Measurements from ENCODE around the gene VPS54. TPM values are rescaled to one million over a fixed set of nuclear protein-coding genes. Genes with fewer than 3 reads are reported as not detected.

The VPS54 gene
- total RNA-seq, 4 donors from 2014 or later = 19.8 to 24.0 (median 22.2) TPM

DNA sequence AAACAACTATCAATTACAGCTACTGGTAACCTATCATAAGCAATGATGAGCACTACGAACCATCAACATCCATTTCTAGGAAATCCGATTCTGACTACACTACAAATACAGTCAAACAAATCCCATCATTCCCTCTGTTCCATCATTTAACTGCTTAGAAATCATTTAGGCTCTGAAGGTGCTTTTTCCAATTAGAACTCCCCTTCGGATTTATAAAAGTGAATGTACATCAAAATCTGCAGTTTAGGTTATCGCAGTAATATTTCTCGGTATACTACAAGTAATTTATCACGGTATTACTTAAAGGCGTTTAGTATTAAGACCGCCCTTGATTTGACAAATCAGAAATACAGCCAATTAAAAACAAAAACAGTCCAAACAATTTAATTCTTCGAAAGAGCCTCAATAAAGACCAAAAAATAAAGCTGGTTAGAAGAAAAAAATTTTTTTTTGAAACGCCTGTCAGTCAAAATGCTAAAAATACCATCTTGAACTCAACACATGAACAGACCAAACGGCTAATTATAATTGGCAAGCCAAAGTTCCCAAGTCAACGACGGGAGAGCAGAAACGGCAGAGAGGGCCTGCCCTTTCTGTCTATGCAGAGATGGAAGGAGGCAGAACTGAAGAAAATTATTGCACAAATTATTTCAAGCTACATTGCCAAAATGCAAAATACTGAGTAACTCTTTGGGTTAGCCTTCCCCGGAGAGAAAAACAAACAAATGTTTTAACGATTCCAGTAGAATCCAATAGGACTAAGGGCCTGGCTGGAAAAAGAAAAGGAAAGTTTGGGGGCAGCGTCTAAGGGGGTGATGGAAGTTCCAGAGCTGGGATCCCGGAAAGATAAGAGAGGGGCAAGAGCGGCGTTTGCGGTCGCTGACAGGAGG lies 1.2 kb downstream of the VPS54 start:
- TF ChIP-seq, protein P1, sequence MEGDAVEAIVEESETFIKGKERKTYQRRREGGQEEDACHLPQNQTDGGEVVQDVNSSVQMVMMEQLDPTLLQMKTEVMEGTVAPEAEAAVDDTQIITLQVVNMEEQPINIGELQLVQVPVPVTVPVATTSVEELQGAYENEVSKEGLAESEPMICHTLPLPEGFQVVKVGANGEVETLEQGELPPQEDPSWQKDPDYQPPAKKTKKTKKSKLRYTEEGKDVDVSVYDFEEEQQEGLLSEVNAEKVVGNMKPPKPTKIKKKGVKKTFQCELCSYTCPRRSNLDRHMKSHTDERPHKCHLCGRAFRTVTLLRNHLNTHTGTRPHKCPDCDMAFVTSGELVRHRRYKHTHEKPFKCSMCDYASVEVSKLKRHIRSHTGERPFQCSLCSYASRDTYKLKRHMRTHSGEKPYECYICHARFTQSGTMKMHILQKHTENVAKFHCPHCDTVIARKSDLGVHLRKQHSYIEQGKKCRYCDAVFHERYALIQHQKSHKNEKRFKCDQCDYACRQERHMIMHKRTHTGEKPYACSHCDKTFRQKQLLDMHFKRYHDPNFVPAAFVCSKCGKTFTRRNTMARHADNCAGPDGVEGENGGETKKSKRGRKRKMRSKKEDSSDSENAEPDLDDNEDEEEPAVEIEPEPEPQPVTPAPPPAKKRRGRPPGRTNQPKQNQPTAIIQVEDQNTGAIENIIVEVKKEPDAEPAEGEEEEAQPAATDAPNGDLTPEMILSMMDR (IDR thresholded peaks at IDR 0.05) = no peak
- TF ChIP-seq POLR2A (IDR thresholded peaks at IDR 0.05) = no peak
- TF ChIP-seq EP300 (IDR thresholded peaks at IDR 0.05) = no peak
- no peaks in the 10 kb centered on the region for H3K27me3 ChIP-seq
- WGBS, 2 donors = 6 to 9% methylated on average over 22 of the region's 22 CpGs
- H3K36me3 ChIP-seq = no peaks in the 10 kb centered on the region
- no peak for DNase-seq (ENCODE audit: low spot score in 2 of 2)
- H3K9me3 ChIP-seq = no peaks in the 10 kb centered on the region
- H3K27ac ChIP-seq = peak overlapping the region; percentile 78 to 99 (median 98)
- peaks cover 0 to 55% (median 17%) of the 10 kb centered on the region in 4 donors for H3K4me1 ChIP-seq
- peak overlapping the region; percentile 51 to 93 (median 80) for H3K4me3 ChIP-seq

GRCh38 chr2:64015898-64016297 lies 3.3 kb downstream of the VPS54 start:
- no peak for DNase-seq (ENCODE audit: low spot score in 2 of 2)
- Histone ChIP-seq H3K36me3 (no peaks in the 10 kb centered on the region), H3K27me3 (no peaks in the 10 kb centered on the region), H3K4me1 (peaks cover 0 to 69% (median 17%) of the 10 kb centered on the region in 4 donors), H3K27ac (no peak overlapping the region), H3K4me3 (no peak overlapping the region), H3K9me3 (no peaks in the 10 kb centered on the region)
- 87% methylated on average over 3 of the region's 3 CpGs for WGBS, 2 donors
- no peak for TF ChIP-seq EP300 (IDR thresholded peaks at IDR 0.05)
- TF ChIP-seq POLR2A (IDR thresholded peaks at IDR 0.05) = no peak
- TF ChIP-seq, protein P1 (IDR thresholded peaks at IDR 0.05) = no peak

- no peaks in the 10 kb centered on the region for H3K36me3 ChIP-seq
- TF ChIP-seq, protein P1 (IDR thresholded peaks at IDR 0.05) = no peak
- TF ChIP-seq POLR2A (IDR thresholded peaks at IDR 0.05) (no peak), EP300 (IDR thresholded peaks at IDR 0.05) (peak in 1 of 2 donors; percentile 8)
- no peaks in the 10 kb centered on the region for H3K9me3 ChIP-seq
- H3K27ac ChIP-seq = no peak overlapping the region
- WGBS, 2 donors = 66 to 72% methylated on average over 5 of the region's 5 CpGs
- H3K4me1 ChIP-seq = peaks cover 0 to 65% (median 17%) of the 10 kb centered on the region in 4 donors
- no peak for DNase-seq (ENCODE audit: low spot score in 2 of 2)
- H3K4me3 ChIP-seq = no peak overlapping the region
- H3K27me3 ChIP-seq = no peaks in the 10 kb centered on the region
These were observed 3.8 kb downstream of the VPS54 start for GRCh38 chr2:64015391-64015790.

GRCh38 chr2:64014628-64015027 lies 4.6 kb downstream of the VPS54 start:
- Histone ChIP-seq H3K27me3 (no peaks in the 10 kb centered on the region), H3K27ac (no peak overlapping the region), H3K36me3 (no peaks in the 10 kb centered on the region), H3K9me3 (no peaks in the 10 kb centered on the region), H3K4me1 (peaks cover 0 to 57% (median 15%) of the 10 kb centered on the region in 4 donors), H3K4me3 (no peak overlapping the region)
- 92 to 94% methylated on average over 1 of the region's 1 CpG for WGBS, 2 donors
- no peak for DNase-seq (ENCODE audit: low spot score in 2 of 2)
- TF ChIP-seq POLR2A (IDR thresholded peaks at IDR 0.05) (no peak), EP300 (IDR thresholded peaks at IDR 0.05) (no peak)
- TF ChIP-seq, protein P1 (IDR thresholded peaks at IDR 0.05) = no peak

DNA sequence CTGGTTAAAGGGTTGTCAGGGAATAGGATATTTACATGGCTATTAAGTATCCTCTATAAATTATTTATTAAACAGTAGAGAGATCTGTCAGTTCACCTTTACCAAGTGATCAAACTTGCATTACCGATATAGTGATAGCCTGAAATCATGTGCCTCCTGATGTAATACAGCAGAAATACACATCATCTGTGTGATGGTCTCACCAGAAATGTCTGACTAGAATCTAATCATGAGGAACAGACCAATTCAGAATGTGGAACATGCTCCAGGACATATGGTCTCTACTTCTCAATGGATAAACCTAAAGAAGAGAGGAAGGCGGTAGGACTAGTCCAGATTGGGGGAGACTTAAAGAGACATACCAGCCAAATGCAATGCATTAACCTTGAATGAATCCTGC lies 6.2 kb downstream of the VPS54 start:
- Histone ChIP-seq H3K4me3 (no peak overlapping the region), H3K27me3 (no peaks in the 10 kb centered on the region), H3K4me1 (peaks cover 0 to 63% (median 13%) of the 10 kb centered on the region in 4 donors), H3K36me3 (no peaks in the 10 kb centered on the region), H3K9me3 (no peaks in the 10 kb centered on the region), H3K27ac (no peak overlapping the region)
- WGBS, 2 donors = 87 to 98% methylated on average over 2 of the region's 2 CpGs
- no peak for DNase-seq (ENCODE audit: low spot score in 2 of 2)
- no peak for TF ChIP-seq POLR2A (IDR thresholded peaks at IDR 0.05)
- TF ChIP-seq, protein P1 (IDR thresholded peaks at IDR 0.05) = no peak
- no peak for TF ChIP-seq EP300 (IDR thresholded peaks at IDR 0.05)

All from tibial nerve (tissue), 4 donors.